ENCODE results near the gene EVI5.

The EVI5 gene

GRCh38 chr1:92784639-92785500 lies at the start of gene EVI5:
TSS of gene EVI5 (minus strand) at chr1:92785108. CDS start at chr1:92736546, 48,562 bp downstream.
- no peak for TF ChIP-seq GATA3 (IDR thresholded peaks at IDR 0.05; ENCODE audit: low read depth, low read length)
- no peak for TF ChIP-seq GATA2 (IDR thresholded peaks at IDR 0.05; ENCODE audit: low read depth, low read length)

- TF ChIP-seq GATA3 (IDR thresholded peaks at IDR 0.05; ENCODE audit: low read depth, low read length) (no peak), GATA2 (IDR thresholded peaks at IDR 0.05; ENCODE audit: low read depth, low read length) (no peak)
Measured at GRCh38 chr1:92834617-92835016, 49.7 kb upstream of the EVI5 start.

- TF ChIP-seq GATA2 (IDR thresholded peaks at IDR 0.05; ENCODE audit: low read depth, low read length) (no peak), GATA3 (IDR thresholded peaks at IDR 0.05; ENCODE audit: low read depth, low read length) (no peak)
Measured at GRCh38 chr1:92833840-92834239, 48.9 kb upstream of the EVI5 start.

- no peak for TF ChIP-seq GATA3 (IDR thresholded peaks at IDR 0.05; ENCODE audit: low read depth, low read length)
- TF ChIP-seq GATA2 (IDR thresholded peaks at IDR 0.05; ENCODE audit: low read depth, low read length): no peak
Measured at GRCh38 chr1:92832537-92833114, 47.7 kb upstream of the EVI5 start.

GRCh38 chr1:92831762-92832536 lies 47.0 kb upstream of the EVI5 start, which contains the start of gene RPL5:
TSS of gene RPL5 (plus strand) at chr1:92832040. CDS start at chr1:92832115, 75 bp downstream.
- TF ChIP-seq GATA3 (IDR thresholded peaks at IDR 0.05; ENCODE audit: low read depth, low read length) (no peak), GATA2 (IDR thresholded peaks at IDR 0.05; ENCODE audit: low read depth, low read length) (no peak)

- no peak for TF ChIP-seq GATA2 (IDR thresholded peaks at IDR 0.05; ENCODE audit: low read depth, low read length)
- TF ChIP-seq GATA3 (IDR thresholded peaks at IDR 0.05; ENCODE audit: low read depth, low read length): no peak
Measured at GRCh38 chr1:92831368-92831761, 46.5 kb upstream of the EVI5 start.

GRCh38 chr1:92826792-92827191 lies 41.9 kb upstream of the EVI5 start:
- no peak for TF ChIP-seq GATA2 (IDR thresholded peaks at IDR 0.05; ENCODE audit: low read depth, low read length)
- TF ChIP-seq GATA3 (IDR thresholded peaks at IDR 0.05; ENCODE audit: low read depth, low read length): no peak

GRCh38 chr1:92822879-92823278 lies 38.0 kb upstream of the EVI5 start:
- TF ChIP-seq GATA2 (IDR thresholded peaks at IDR 0.05; ENCODE audit: low read depth, low read length): no peak
- no peak for TF ChIP-seq GATA3 (IDR thresholded peaks at IDR 0.05; ENCODE audit: low read depth, low read length)

GRCh38 chr1:92820551-92820950 lies 35.6 kb upstream of the EVI5 start:
- TF ChIP-seq GATA2 (IDR thresholded peaks at IDR 0.05; ENCODE audit: low read depth, low read length): no peak

- TF ChIP-seq GATA2 (IDR thresholded peaks at IDR 0.05; ENCODE audit: low read depth, low read length): no peak
- no peak for TF ChIP-seq GATA3 (IDR thresholded peaks at IDR 0.05; ENCODE audit: low read depth, low read length)
Measured at GRCh38 chr1:92820024-92820423, 35.1 kb upstream of the EVI5 start.

- TF ChIP-seq GATA2 (IDR thresholded peaks at IDR 0.05; ENCODE audit: low read depth, low read length): no peak
- no peak for TF ChIP-seq GATA3 (IDR thresholded peaks at IDR 0.05; ENCODE audit: low read depth, low read length)
Measured at GRCh38 chr1:92817986-92818764, 33.3 kb upstream of the EVI5 start.

GRCh38 chr1:92817137-92817697 lies 32.3 kb upstream of the EVI5 start:
- TF ChIP-seq GATA3 (IDR thresholded peaks at IDR 0.05; ENCODE audit: low read depth, low read length): no peak
- TF ChIP-seq GATA2 (IDR thresholded peaks at IDR 0.05; ENCODE audit: low read depth, low read length): no peak

GRCh38 chr1:92816732-92817131 lies 31.8 kb upstream of the EVI5 start:
- TF ChIP-seq GATA3 (IDR thresholded peaks at IDR 0.05; ENCODE audit: low read depth, low read length) (no peak), GATA2 (IDR thresholded peaks at IDR 0.05; ENCODE audit: low read depth, low read length) (no peak)

All from SH-SY5Y (cell line).